ENCODE results near the gene ATP5F1D. TPM values are rescaled to one million over a fixed set of nuclear protein-coding genes. Genes with fewer than 3 reads are reported as not detected.
A peak's percentile ranks its signal among the peaks of the same experiment; 100 is the strongest.
"Not testable (repeated sequence)": the region's sequence is repeated elsewhere in the genome, so short reads cannot be mapped to it uniquely, and the experiment has no call there.

The ATP5F1D gene
- total RNA-seq, 1 experiment from 2014 or later = 37.8 TPM

DNA sequence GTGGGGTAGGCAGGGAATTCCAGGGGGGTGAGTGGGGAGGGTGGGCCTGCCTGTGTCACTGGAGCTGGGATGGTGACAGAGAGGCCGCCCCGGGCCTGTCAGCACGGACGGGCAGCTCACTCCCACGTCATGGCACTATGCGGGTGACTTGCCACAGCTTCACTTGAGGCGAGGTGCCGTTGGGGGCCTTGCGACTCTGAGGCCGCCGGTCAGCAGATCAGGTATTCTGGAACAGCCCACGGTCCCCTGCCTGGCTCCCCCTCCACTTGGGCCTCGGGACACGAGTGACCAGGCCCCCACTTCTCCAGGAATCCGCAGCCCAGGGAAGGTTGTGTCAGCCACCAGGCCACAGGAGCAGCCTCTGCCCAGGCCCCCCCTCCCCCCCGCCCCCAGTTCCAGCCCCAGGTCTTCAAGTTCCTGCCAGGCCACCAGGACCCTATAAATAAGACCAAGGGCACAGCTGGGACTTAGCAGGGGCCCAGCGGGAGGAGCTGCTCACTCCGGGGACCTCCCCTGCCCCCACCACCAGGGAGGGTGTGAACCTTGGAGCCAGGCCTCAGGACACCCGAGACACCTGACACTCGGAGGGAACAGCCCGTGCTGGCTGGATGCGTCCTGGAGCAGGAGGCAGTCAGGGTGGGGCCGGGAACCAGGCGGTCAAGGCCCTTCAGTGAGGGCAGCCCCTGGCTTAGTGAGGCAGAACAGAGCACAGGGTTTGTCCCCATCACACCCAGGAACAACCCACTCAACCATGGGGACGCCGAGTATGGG lies 4.1 kb downstream of the ATP5F1D start:
- no peak for DNase-seq (ENCODE audit: extremely low read depth, low read depth)

GRCh38 chr19:1246265-1247087 lies 4.9 kb downstream of the ATP5F1D start:
- DNase-seq (ENCODE audit: extremely low read depth, low read depth) = not testable (repeated sequence)

DNA sequence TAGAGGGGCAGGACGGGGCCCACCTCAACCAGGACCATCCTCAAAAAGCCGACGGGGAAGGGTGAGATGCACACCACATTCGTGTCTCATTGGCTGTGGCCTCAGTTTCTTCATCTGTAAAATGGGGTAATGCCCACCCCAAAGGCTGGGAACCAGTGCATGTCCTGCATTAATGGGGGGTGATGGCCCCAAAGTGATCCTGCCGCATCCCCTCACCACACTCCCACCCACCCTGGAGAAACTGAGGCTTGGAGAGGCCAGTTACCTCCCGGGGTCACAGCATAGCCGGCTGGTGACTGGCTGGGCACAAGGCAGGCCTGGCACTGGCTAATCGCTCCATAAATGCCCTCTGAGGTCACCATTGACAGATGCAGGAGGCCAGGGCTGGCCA lies 6.2 kb downstream of the ATP5F1D start:
- no peak for DNase-seq (ENCODE audit: extremely low read depth, low read depth)

GRCh38 chr19:1248139-1248785 lies 6.7 kb downstream of the ATP5F1D start, which contains the start of gene MIDN:
MIDN (plus strand) TSS chr19:1248583; CDS start chr19:1250297, 1,714 bp downstream.
- DNase-seq (ENCODE audit: extremely low read depth, low read depth) = peak; percentile 75

DNA sequence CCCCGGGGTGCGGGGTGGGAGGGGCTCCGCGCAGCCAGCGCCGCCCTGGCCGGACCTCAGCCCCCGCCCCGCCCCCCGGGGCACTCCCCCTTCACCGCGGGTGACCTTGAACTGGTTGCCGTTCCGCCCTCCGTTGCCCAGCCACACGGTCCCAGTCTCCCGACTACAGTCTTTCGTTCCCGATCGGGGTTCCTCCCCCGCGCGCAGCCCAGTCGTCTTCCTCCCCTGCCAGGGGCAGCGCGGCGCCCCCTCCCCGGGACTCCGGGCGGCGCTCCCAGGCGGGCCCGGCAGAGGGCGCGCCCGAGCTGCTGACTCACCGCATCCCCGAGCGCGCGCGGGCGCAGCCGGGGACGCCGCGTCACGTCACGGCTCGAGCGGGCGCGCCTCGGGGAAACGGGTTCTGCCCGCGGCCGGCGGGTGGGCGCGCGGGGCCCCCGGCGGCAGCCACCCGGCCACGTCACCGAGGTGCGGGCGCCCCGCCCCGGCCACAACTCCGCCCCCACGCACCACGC lies 7.3 kb downstream of the ATP5F1D start:
- DNase-seq (ENCODE audit: extremely low read depth, low read depth) = peak; percentile 70

DNA sequence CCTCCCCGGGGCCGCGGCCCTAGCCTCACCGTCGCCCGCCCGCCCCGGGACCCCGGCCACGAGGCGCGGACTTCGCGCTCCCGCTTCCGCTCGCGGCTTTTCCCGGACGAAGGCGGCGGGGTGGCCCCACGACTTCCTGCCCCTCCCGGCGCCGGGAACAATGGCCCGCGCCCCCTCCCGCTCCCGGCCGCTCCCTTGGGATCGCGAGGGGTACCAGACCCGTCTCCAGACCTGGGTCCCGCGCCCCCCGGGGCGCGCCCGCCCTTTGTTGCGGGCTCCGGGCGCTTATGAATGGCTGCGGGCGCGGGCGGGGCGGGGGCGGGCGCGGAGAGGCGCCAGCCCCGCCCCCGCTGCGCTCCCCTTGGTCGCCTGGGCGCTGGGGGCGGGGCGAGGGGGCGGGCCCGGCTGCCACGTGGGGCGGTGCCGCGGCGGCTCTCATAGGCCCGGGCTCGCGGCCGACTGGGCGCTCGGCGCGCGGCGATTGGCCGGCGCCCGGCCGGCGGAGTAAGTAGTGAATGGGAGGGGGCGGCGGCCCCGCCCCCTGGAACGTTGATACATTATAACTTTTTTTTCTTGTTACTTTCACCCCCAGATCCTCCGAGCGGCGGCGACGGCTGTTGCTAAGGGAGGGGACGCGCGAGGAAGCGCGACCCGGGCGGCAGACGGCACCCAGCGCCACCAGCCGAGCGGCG lies 7.9 kb downstream of the ATP5F1D start:
- peak; percentile 90 for DNase-seq (ENCODE audit: extremely low read depth, low read depth)

- no peak for DNase-seq (ENCODE audit: extremely low read depth, low read depth)
Observed at GRCh38 chr19:1249990-1250436, 8.5 kb downstream of the ATP5F1D start.

GRCh38 chr19:1250437-1251260 lies 9.1 kb downstream of the ATP5F1D start:
- DNase-seq (ENCODE audit: extremely low read depth, low read depth) = no peak

DNA sequence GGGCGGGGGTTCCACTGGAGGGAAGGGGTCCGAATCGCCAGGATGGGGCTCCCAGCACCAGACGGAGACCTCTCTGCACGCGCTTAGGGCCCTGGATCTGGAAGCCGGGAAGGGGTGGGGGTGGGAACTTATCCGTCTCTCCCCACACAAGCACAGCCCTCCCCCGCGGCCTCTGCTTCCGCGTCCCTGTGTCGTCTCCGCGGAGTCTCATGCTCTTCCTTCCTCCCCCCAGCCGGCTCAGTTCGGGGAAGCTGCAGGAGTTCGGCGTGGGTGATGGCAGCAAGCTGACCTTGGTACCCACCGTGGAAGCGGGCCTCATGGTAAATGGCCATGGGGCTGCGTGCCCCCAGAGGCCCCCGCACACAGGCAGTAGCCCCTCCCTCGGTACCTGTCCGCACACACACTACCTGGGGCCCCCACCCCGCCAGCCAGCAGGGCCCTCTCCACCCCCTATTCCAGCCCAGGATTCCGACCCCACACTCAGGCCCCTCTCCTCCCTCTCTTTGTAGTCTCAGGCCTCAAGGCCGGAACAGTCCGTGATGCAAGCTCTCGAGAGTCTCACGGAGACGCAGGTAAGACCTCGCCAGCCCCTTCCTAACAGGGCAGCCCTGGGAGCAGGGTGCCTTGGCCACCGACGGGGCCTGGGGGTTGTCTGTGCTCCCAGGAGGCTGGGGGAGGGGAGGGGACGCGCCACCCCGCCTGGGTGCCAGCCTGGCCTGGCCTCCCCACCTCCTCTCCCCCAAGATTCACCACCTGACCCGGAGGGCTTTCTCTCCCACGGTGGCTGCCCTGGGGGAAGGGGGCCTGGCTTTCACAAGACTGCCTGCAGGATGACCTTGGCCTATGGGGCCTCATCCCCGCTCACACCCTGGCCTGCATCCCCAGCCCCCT lies 10.0 kb downstream of the ATP5F1D start:
- DNase-seq (ENCODE audit: extremely low read depth, low read depth) = no peak

DNA sequence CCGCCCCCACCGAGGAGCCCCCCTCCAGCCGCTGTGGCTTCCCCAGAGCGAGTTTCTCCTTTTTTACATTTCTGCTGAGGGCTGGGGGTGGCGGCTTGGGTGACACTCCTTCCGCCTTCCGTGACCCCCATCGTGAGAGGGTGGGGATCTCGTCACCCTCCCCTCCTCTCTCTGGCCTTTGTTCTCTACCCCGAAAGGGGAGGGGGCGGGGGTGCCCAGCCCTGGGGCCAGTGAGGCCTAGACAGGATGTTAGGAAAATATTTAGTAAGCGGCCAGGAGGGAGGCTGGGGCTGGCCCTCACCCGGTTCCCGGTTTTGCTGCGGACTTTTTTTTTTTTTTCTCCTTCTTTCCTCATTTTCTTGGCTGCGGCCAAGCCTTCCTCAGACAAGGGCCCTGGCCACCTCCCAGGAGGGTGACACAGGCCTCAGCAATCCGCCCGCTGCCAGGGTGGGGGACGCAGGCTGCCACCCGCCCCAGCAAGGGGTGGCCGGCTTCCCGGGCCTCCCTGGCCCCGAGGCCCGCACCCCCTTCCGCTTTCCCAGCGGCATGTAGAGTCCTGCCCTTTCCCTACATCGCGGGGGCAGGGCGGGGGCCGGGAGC lies 10.8 kb downstream of the ATP5F1D start:
- peak; percentile 78 for DNase-seq (ENCODE audit: extremely low read depth, low read depth)

DNA sequence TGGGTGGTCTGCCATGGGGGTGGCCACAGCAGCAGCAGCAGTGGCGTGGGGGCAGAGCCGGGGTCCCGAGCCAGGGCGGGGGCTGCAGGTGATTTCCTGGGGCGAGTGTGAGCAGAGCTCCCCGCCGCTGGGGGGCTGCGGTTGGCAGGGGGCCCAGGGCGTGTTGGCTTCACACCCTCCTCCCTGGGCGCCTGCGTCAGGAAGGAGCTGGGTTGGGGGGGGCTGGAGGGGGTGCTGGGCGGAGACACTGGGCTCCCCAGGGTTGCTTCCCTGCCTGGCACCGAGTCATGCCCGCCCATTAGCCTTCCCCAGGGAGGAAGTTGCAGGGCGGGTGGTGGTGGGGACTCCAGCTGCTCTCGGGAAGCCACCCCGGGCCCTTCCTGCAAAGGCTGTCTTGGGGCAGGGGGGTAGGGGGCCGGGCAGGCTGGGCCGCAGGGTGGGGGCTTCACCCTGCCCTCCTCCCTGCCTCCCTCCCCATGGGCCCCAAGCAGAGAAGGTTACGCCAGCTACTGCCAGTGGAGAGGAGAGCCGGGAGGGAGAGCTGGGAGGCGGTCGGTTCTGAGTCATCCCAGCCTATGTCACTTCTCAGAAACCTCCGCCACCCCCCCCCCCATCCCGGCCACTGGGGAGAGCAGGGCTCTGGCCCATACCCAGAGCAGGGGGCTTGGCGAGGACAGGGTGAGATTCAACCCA lies 11.4 kb downstream of the ATP5F1D start:
- peak; percentile 93 for DNase-seq (ENCODE audit: extremely low read depth, low read depth)

GRCh38 chr19:1253514-1254080 lies 12.0 kb downstream of the ATP5F1D start:
- DNase-seq (ENCODE audit: extremely low read depth, low read depth) = no peak

DNA sequence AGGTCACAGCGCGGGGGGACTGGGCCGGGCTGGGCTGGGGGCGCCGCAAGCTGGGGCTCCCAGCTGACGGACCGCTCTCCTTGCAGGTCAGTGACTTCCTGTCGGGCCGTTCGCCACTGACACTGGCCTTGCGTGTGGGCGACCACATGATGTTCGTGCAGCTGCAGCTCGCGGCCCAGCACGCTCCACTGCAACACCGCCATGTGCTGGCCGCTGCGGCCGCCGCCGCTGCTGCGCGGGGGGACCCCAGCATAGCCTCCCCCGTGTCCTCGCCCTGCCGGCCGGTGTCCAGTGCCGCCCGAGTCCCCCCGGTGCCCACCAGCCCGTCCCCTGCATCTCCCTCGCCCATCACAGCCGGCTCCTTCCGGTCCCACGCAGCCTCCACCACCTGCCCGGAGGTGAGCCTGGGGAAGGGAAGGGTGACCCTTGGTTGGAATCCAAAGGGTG lies 12.6 kb downstream of the ATP5F1D start:
- no peak for DNase-seq (ENCODE audit: extremely low read depth, low read depth)

- no peak for DNase-seq (ENCODE audit: extremely low read depth, low read depth)
Observed at GRCh38 chr19:1254530-1255185, 13.1 kb downstream of the ATP5F1D start.

GRCh38 chr19:1255186-1256161 lies 13.9 kb downstream of the ATP5F1D start:
- DNase-seq (ENCODE audit: extremely low read depth, low read depth) = no peak
